SK-N-SH (cell line): Measurements from ENCODE around the gene FERMT2.

Experiments
- CTCF ChIP-seq: fragments of 200-600 bp; sonication (generic); IDR thresholded peaks from 2 replicates; pipeline ENCODE4 v1.6.1; 2017; ENCODE audit warnings: antibody characterized with exemption, mild to moderate bottlenecking, moderate library complexity
- EP300 ChIP-seq, 2 experiments: IDR thresholded peaks; 2 replicates each; pipeline versions ENCODE4 v1.4.0 to v1.6.1; 2012; ENCODE audit warnings: borderline replicate concordance in 1 of 2, low read depth in 1 of 2, low read length in 1 of 2
- FOXM1 ChIP-seq: IDR thresholded peaks from 2 replicates; pipeline ENCODE4 v1.4.0; 2012; ENCODE audit warnings: low read depth, mild to moderate bottlenecking
- IRF3 ChIP-seq: fragments of 150-350 bp; IDR thresholded peaks from 2 replicates; pipeline ENCODE4 v1.6.1; 2016; ENCODE audit warnings: mild to moderate bottlenecking, low read depth, low read length
- MXI1 ChIP-seq: IDR thresholded peaks from 2 replicates; pipeline ENCODE4 v1.6.1; 2012; ENCODE audit warnings: mild to moderate bottlenecking, low read depth, low read length, improper control_type of control experiment
- PBX3 ChIP-seq: IDR thresholded peaks from 2 replicates; pipeline ENCODE4; 2012
- RFX5 ChIP-seq: IDR thresholded peaks from 2 replicates; pipeline ENCODE4 v1.6.1; 2012; ENCODE audit warnings: mild to moderate bottlenecking, improper control_type of control experiment, low read length
- SMC3 ChIP-seq: IDR thresholded peaks from 2 replicates; pipeline ENCODE4 v1.6.1; 2012; ENCODE audit warnings: low read depth, low read length, improper control_type of control experiment
- TAF1 ChIP-seq: IDR thresholded peaks from 2 replicates; pipeline ENCODE4 v1.6.1; 2012; ENCODE audit warnings: low read depth, mild to moderate bottlenecking, low read length, moderate library complexity, borderline replicate concordance

- TF ChIP-seq EP300 (IDR thresholded peaks at IDR 0.05; ENCODE audit: borderline replicate concordance in 1 of 2, low read depth in 1 of 2, low read length in 1 of 2) = no peak
- no peak for TF ChIP-seq FOXM1
- TF ChIP-seq CTCF = no peak
- TF ChIP-seq TAF1 = no peak
- TF ChIP-seq PBX3 = no peak
- no peak for TF ChIP-seq IRF3
- no peak for TF ChIP-seq SMC3
- TF ChIP-seq MXI1 = no peak
- no peak for TF ChIP-seq RFX5
These were observed 49.4 kb downstream of the FERMT2 start for GRCh38 chr14:52901357-52901980.
